Endodermal cell (in vitro differentiated cells): ENCODE results near the gene TMEM121B. TPM values are rescaled to one million over a fixed set of nuclear protein-coding genes. Genes with fewer than 3 reads are reported as not detected.

Experiments
- DNase-seq: peaks from one replicate; pipeline ENCODE4 v3.0.0-alpha.2; 2017
- H3K27ac ChIP-seq: 2 replicates; pipeline ENCODE4 v1.5.1; 2013; ENCODE audit warnings: mild to moderate bottlenecking, low read depth, low read length, moderate library complexity
- H3K27me3 ChIP-seq: 2 replicates; pipeline ENCODE4 v1.6.1; 2013; ENCODE audit warnings: mild to moderate bottlenecking, low read length, moderate library complexity; ENCODE audit not compliant: insufficient read depth, control insufficient read depth, poor library complexity, severe bottlenecking
- H3K36me3 ChIP-seq: 2 replicates; pipeline ENCODE4 v1.7.0; 2013; ENCODE audit warnings: mild to moderate bottlenecking, low read length, moderate library complexity; ENCODE audit not compliant: control insufficient read depth, insufficient read depth
- H3K4me1 ChIP-seq: one replicate; pipeline ENCODE4 v1.7.0; 2013; ENCODE audit warnings: low read length; ENCODE audit not compliant: control insufficient read depth, insufficient read depth
- H3K4me3 ChIP-seq: 2 replicates; pipeline ENCODE4 v1.5.1; 2013; ENCODE audit warnings: mild to moderate bottlenecking, low read length, moderate library complexity
- H3K9ac ChIP-seq: 2 replicates; pipeline ENCODE4 v1.6.1; 2013; ENCODE audit warnings: mild to moderate bottlenecking, low read length, moderate library complexity; ENCODE audit not compliant: poor library complexity, severe bottlenecking; ENCODE audit errors: extremely low read depth
- H3K9me3 ChIP-seq: 2 replicates; pipeline ENCODE4 v1.6.1; 2013; ENCODE audit warnings: mild to moderate bottlenecking, low read length, moderate library complexity; ENCODE audit not compliant: control insufficient read depth
- H3K27ac Mint-ChIP-seq: 2 replicates; pipeline ENCODE4 v1.8.0; 2020; ENCODE audit warnings: mixed read lengths
- H3K27me3 Mint-ChIP-seq: 2 replicates; pipeline ENCODE4 v1.8.0; 2021; ENCODE audit warnings: mild to moderate bottlenecking, mixed read lengths; ENCODE audit not compliant: insufficient read depth
- H3K36me3 Mint-ChIP-seq: 2 replicates; pipeline ENCODE4 v1.8.0; 2020; ENCODE audit warnings: low read depth, mixed read lengths
- H3K4me1 Mint-ChIP-seq: 2 replicates; pipeline ENCODE4 v1.8.0; 2020; ENCODE audit warnings: mixed read lengths
- H3K4me3 Mint-ChIP-seq: 2 replicates; pipeline ENCODE4 v1.8.0; 2020; ENCODE audit warnings: mild to moderate bottlenecking, moderate library complexity, mixed read lengths
- H3K9me3 Mint-ChIP-seq: 2 replicates; pipeline ENCODE4 v1.8.0; 2020; ENCODE audit warnings: mild to moderate bottlenecking, mixed read lengths
- CTCF ChIP-seq: fragments of 200-600 bp; sonication (generic); conservative IDR thresholded peaks from 2 replicates; pipeline ENCODE4 v1.5.0; 2021; ENCODE audit warnings: antibody characterized with exemption, mild to moderate bottlenecking
- WGBS, 2 experiments: methylation state at CpG; one replicate each; pipeline versions ENCODE4 v1.1.5 to v1.1.7; 2013; ENCODE audit warnings: missing lambda C conversion rate in 2 of 2, mixed read lengths in 1 of 2; ENCODE audit not compliant: insufficient coverage in 1 of 2, insufficient read length in 1 of 2; 5-methylcytosine and 5-hydroxymethylcytosine counted together
- total RNA-seq, 2 donors: library from RNA; stranded (reverse); fragmentation: NEBNext Ultra II Directional in 1 of 2; extraction: Animal tissue kit (Norgen Biotek cat#: 25700) in 1 of 2; gene quantifications; 2 replicates in 1 of 2; 3 replicates in 1 of 2; pipeline ENCODE4 v1.2.1, GENCODE V29; 2021

The TMEM121B gene
- total RNA-seq, 2 donors from 2014 or later = 8.9 to 10.9 TPM

GRCh38 chr22:17155941-17156340, 34.8 kb upstream of the TMEM121B start:
- DNase-seq = no peak
- H3K4me3 ChIP-seq = no peak overlapping the region
- H3K4me1 ChIP-seq = no peaks in the 10 kb centered on the region
- H3K27me3 ChIP-seq = no peaks in the 10 kb centered on the region
- H3K36me3 Mint-ChIP-seq = peaks cover 2% of the 10 kb centered on the region
- no peak overlapping the region for H3K9ac ChIP-seq
- no peak overlapping the region for H3K27ac ChIP-seq
- H3K27ac Mint-ChIP-seq = no peak overlapping the region
- H3K4me1 Mint-ChIP-seq = peaks cover 13% of the 10 kb centered on the region
- 90 to 92% methylated on average over 2 to 3 of the region's 3 CpGs for WGBS, 2 experiments
- no peak for TF ChIP-seq CTCF
- no peaks in the 10 kb centered on the region for H3K9me3 Mint-ChIP-seq
- H3K36me3 ChIP-seq = peaks cover 7% of the 10 kb centered on the region
- no peaks in the 10 kb centered on the region for H3K9me3 ChIP-seq
- H3K27me3 Mint-ChIP-seq = no peaks in the 10 kb centered on the region
- H3K4me3 Mint-ChIP-seq = no peak overlapping the region

- Mint-ChIP-seq H3K4me3 (no peak overlapping the region), H3K4me1 (peaks cover 7% of the 10 kb centered on the region), H3K27me3 (no peaks in the 10 kb centered on the region), H3K36me3 (peaks cover 2% of the 10 kb centered on the region), H3K27ac (no peak overlapping the region), H3K9me3 (no peaks in the 10 kb centered on the region)
- no peak for TF ChIP-seq CTCF
- Histone ChIP-seq H3K9me3 (no peaks in the 10 kb centered on the region), H3K27ac (no peak overlapping the region), H3K4me1 (no peaks in the 10 kb centered on the region), H3K4me3 (no peak overlapping the region), H3K36me3 (peaks cover 11% of the 10 kb centered on the region), H3K27me3 (no peaks in the 10 kb centered on the region), H3K9ac (no peak overlapping the region)
- DNase-seq = no peak
- WGBS, 2 experiments = 90 to 91% methylated on average over 1 to 3 of the region's 3 CpGs
Observed at GRCh38 chr22:17152971-17153370, 31.8 kb upstream of the TMEM121B start.

- H3K27ac Mint-ChIP-seq = no peak overlapping the region
Observed at GRCh38 chr22:17152340-17152739, 31.2 kb upstream of the TMEM121B start.

More at GRCh38 chr22:17152340-17152739, 31.2 kb upstream of the TMEM121B start:
- Histone ChIP-seq H3K4me3 (no peak overlapping the region), H3K27ac (no peak overlapping the region), H3K4me1 (no peaks in the 10 kb centered on the region), H3K36me3 (peaks cover 13% of the 10 kb centered on the region), H3K9ac (no peak overlapping the region), H3K9me3 (no peaks in the 10 kb centered on the region), H3K27me3 (no peaks in the 10 kb centered on the region)
- 87 to 95% methylated on average over 6 of the region's 6 CpGs for WGBS, 2 experiments
- peaks cover 7% of the 10 kb centered on the region for H3K4me1 Mint-ChIP-seq
- no peak for DNase-seq
- TF ChIP-seq CTCF = no peak
- H3K27me3 Mint-ChIP-seq = no peaks in the 10 kb centered on the region
- peaks cover 8% of the 10 kb centered on the region for H3K36me3 Mint-ChIP-seq
- no peak overlapping the region for H3K4me3 Mint-ChIP-seq
- H3K9me3 Mint-ChIP-seq = no peaks in the 10 kb centered on the region
